ENCODE results near the gene SRPK1. TPM values are rescaled to one million over a fixed set of nuclear protein-coding genes. Genes with fewer than 3 reads are reported as not detected.

Gene SRPK1
- total and polyA plus RNA-seq, 2 of the 8 experiments (the other 6 are each of a cell fraction or from before 2014, with no cell fraction given): 25.7 to 116 TPM

DNA sequence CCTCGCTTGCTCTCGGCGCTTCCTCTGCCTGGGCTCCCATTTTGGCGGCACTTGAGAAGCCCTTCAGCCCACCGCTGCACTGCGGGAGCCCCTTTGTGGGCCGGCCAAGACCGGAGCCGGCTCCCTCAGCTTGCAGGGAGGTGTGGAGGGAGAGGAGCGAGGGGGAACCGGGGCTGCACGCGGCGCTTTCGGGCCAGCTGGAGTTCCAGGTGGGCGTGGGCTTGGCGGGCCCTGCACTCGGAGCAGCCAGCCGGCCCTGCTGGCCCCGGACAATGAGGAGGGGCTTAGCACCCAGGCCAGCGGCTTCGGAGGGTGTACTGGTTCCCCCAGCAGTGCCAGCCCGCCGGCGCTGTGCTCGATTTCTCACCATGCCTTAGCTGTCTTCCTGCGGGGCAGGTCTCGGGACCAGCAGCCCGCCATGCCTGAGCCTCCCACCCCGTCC lies 10.2 kb upstream of the SRPK1 start:
- POLR2A ChIA-PET (ENCODE audit: partially characterized antibody): interaction anchor here (0.6 to 3.6 kb wide), 8 partner anchors 11 to 340 kb away, joined by 3 to 27 read pairs (median 4); partner anchors contain the start of genes MAPK14 and SRPK1
- Histone ChIP-seq H3K4ac (replicated peaks; ENCODE audit: insufficient read length, low read depth, low read length) (no peak overlapping the region), H2AFZ (ENCODE audit: low read length) (peak overlapping the region; percentile 98)
- TF ChIP-seq BCL11A (IDR thresholded peaks at IDR 0.05; ENCODE audit: low read depth in 2 of 2, low read length in 2 of 2) (no peak), GABPA (IDR thresholded peaks at IDR 0.05; ENCODE audit: borderline replicate concordance, insufficient read depth, low read length) (no peak), SUZ12 (IDR thresholded peaks at IDR 0.05; ENCODE audit: low read length) (no peak), GTF2F1 (IDR thresholded peaks at IDR 0.05; ENCODE audit: borderline replicate concordance, low read depth, low read length) (no peak), SAP30 (IDR thresholded peaks at IDR 0.05; ENCODE audit: insufficient read depth, insufficient replicate concordance, low read length) (no peak), SIX5 (IDR thresholded peaks at IDR 0.05; ENCODE audit: low read depth, low read length) (no peak), HDAC2 (IDR thresholded peaks at IDR 0.05; ENCODE audit: borderline replicate concordance in 1 of 2, low read depth in 2 of 2, low read length in 2 of 2) (no peak), TCF12 (IDR thresholded peaks at IDR 0.05; ENCODE audit: low read depth, low read length) (no peak)
- TF ChIP-seq, protein P1, sequence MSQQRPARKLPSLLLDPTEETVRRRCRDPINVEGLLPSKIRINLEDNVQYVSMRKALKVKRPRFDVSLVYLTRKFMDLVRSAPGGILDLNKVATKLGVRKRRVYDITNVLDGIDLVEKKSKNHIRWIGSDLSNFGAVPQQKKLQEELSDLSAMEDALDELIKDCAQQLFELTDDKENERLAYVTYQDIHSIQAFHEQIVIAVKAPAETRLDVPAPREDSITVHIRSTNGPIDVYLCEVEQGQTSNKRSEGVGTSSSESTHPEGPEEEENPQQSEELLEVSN (IDR thresholded peaks at IDR 0.05): peak; percentile 92

More for the DNA sequence above, 10.2 kb upstream of the SRPK1 start:
- H3K4me2 ChIP-seq (ENCODE audit: insufficient read depth in 1 of 2, low read depth in 2 of 2, low read length in 2 of 2): peak overlapping the region; percentile 53 to 70
- peak overlapping the region; percentile 76; the same call in 1 of the 2 replicates for H4K8ac ChIP-seq (ENCODE audit: extremely low read depth, insufficient read depth, low read length)
- WGBS, 2 experiments (ENCODE audit: extremely low coverage in 1 of 2, insufficient coverage in 1 of 2, insufficient read length in 1 of 2, insufficient replicate concordance in 2 of 2, low coverage in 1 of 2, low lambda C conversion rate in 2 of 2, missing lambda C conversion rate in 1 of 2): 7% methylated on average over 28 of the region's 30 CpGs; no CpG with 5 or more reads in 1 of the 2 experiments
- H3K4me1 ChIP-seq (replicated peaks in 1 of 4; ENCODE audit: control insufficient read depth in 3 of 4, insufficient read depth in 4 of 4, low read length in 3 of 4): peaks cover 0 to 6% (median 1%) of the 10 kb centered on the region in 4 experiments; a peak in 5 of 7 replicates
- H3K56ac ChIP-seq (replicated peaks; ENCODE audit: insufficient read length, low read depth, low read length): no peak overlapping the region
- H2BK20ac ChIP-seq (ENCODE audit: low read length): no peak overlapping the region
- peaks cover 2% of the 10 kb centered on the region; the same call in 1 of the 2 replicates for H3K23me2 ChIP-seq (ENCODE audit: low read depth, low read length)
- no peak overlapping the region for H2BK120ac ChIP-seq (replicated peaks; ENCODE audit: low read depth, low read length)
- no peak for FAIRE-seq
- H2BK15ac ChIP-seq (ENCODE audit: low read length): 0 out of 2 replicates have a peak overlapping the region, but pooled peaks have one; percentile 77
- H3K79me1 ChIP-seq (ENCODE audit: low read depth, low read length): no peaks in the 10 kb centered on the region
- peak in 1 of 2 experiments; percentile 76 for DNase-seq (ENCODE audit: low read depth in 1 of 2, low spot score in 2 of 2)
- no peaks in the 10 kb centered on the region for H3K79me2 ChIP-seq (ENCODE audit: control insufficient read depth in 1 of 2, insufficient read depth in 2 of 2, low read length in 2 of 2)
- peak overlapping the region; percentile 48 for H4K5ac ChIP-seq (ENCODE audit: insufficient read length, low read depth, low read length)
- no peak overlapping the region for H4K91ac ChIP-seq (replicated peaks; ENCODE audit: insufficient read length, low read length)
- no peak overlapping the region for H2AK5ac ChIP-seq (ENCODE audit: low read depth, low read length)
- CTCF ChIA-PET (ENCODE audit: partially characterized antibody): interaction anchor here (1.2 kb wide), 2 partner anchors 8 to 28 kb away, joined by 3 to 4 read pairs; no protein-coding TSS in a partner anchor
- H2BK5ac ChIP-seq (ENCODE audit: low read depth, low read length): peak overlapping the region; percentile 12; the same call in 1 of the 2 replicates
- 0 out of 2 replicates have a peak overlapping the region, but pooled peaks have one; percentile 43 for H3K18ac ChIP-seq (ENCODE audit: extremely low read depth, low read length)
- no peak overlapping the region for H3K14ac ChIP-seq (ENCODE audit: insufficient read length)
- peaks cover 0 to 3% (median 0%) of the 10 kb centered on the region in 4 experiments; a peak in 2 of 7 replicates for H3K27me3 ChIP-seq (replicated peaks in 1 of 4; ENCODE audit: control insufficient read depth in 3 of 4, extremely low read depth in 1 of 4, insufficient read depth in 3 of 4, low read length in 3 of 4)
- no peaks in the 10 kb centered on the region for H3K36me3 ChIP-seq (ENCODE audit: control insufficient read depth in 2 of 4, insufficient read depth in 4 of 4, low read length in 3 of 4)
- H4K20me1 ChIP-seq (replicated peaks in 1 of 2; ENCODE audit: control insufficient read depth in 1 of 2, insufficient read depth in 2 of 2, low read length in 2 of 2): no peaks in the 10 kb centered on the region
- no peak overlapping the region for H3K23ac ChIP-seq (ENCODE audit: insufficient read length)
- no peak overlapping the region for H3K27ac ChIP-seq (ENCODE audit: low read depth, low read length)
- H3K9ac ChIP-seq (replicated peaks in 1 of 4; ENCODE audit: extremely low read depth in 1 of 4, low read depth in 3 of 4, low read length in 3 of 4): peak overlapping the region in 3 of 4 experiments; percentile 31 to 43 (median 41); a peak in 5 of 7 replicates
- H3K4me3 ChIP-seq (ENCODE audit: extremely low read depth in 1 of 4, insufficient read depth in 2 of 4, low read depth in 3 of 4, low read length in 4 of 4): peak overlapping the region; percentile 21 to 55 (median 26)
- no peaks in the 10 kb centered on the region for H3K9me3 ChIP-seq (ENCODE audit: insufficient read depth in 2 of 2, low read depth in 1 of 2, low read length in 1 of 2)
- no peak overlapping the region; the same call in 1 of the 2 replicates for H2BK12ac ChIP-seq (ENCODE audit: low read depth, low read length)
